ENCODE data around the gene ZBTB7C. TPM values are rescaled to one million over a fixed set of nuclear protein-coding genes. Genes with fewer than 3 reads are reported as not detected.
A peak's percentile ranks its signal among the peaks of the same experiment; 100 is the strongest.

Gene ZBTB7C
- total RNA-seq, 2 donors from 2014 or later = 1.3 to 2.3 TPM

- peaks cover 10% of the 10 kb centered on the region for H3K4me1 ChIP-seq
- H3K4me3 ChIP-seq = no peak overlapping the region
- whole genome bisulfite sequencing, 2 donors = 62 to 67% methylated on average over 6 of the region's 6 CpGs
- no peak for DNase-seq
- H3K27me3 ChIP-seq = no peaks in the 10 kb centered on the region
- H3K36me3 ChIP-seq (replicated peaks in 1 of 2; ENCODE audit: insufficient read depth in 1 of 2, low read depth in 2 of 2) = no peaks in the 10 kb centered on the region
- no peak overlapping the region for H3K27ac ChIP-seq
- intact Hi-C loops (cut with DNase I) = no loop called here
- ATAC-seq = no peak
- H3K9me3 ChIP-seq = no peaks in the 10 kb centered on the region
- TF ChIP-seq POLR2A (IDR thresholded peaks at IDR 0.05) = no peak
- no peak for TF ChIP-seq CTCF (IDR thresholded peaks at IDR 0.05)
Observed at GRCh38 chr18:48227206-48227605, 182.0 kb downstream of the ZBTB7C start.

DNA sequence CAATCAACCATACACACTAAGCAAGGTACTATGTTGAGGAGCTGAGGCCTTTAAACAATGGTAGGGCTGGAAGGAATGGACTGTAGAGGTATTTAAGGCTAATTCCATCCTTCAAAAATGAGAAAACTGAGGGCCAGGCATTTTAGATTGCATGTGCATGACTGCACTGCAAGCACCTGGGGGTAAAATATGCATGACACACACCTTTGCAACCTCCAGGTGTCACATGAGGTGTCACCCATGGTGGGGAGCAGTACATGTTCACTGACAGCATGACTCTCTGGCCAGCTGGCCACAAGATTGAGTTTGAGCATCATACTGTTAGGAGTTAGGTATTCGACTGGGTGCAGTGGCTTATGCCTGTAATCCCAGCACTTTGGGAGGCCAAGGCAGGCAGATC, 182.8 kb downstream of the ZBTB7C start:
- intact Hi-C loops (cut with DNase I) = no loop called here
- Histone ChIP-seq H3K9me3 (no peaks in the 10 kb centered on the region), H3K36me3 (replicated peaks in 1 of 2; ENCODE audit: insufficient read depth in 1 of 2, low read depth in 2 of 2) (no peaks in the 10 kb centered on the region), H3K27me3 (no peaks in the 10 kb centered on the region), H3K4me3 (no peak overlapping the region), H3K4me1 (peaks cover 10% of the 10 kb centered on the region), H3K27ac (no peak overlapping the region)
- TF ChIP-seq POLR2A (IDR thresholded peaks at IDR 0.05) (no peak), CTCF (IDR thresholded peaks at IDR 0.05) (no peak)
- no peak for ATAC-seq
- DNase-seq = no peak
- 87% methylated on average over 1 of the region's 1 CpG; no CpG with 5 or more reads in 1 of the 2 donors for WGBS, 2 donors

DNA sequence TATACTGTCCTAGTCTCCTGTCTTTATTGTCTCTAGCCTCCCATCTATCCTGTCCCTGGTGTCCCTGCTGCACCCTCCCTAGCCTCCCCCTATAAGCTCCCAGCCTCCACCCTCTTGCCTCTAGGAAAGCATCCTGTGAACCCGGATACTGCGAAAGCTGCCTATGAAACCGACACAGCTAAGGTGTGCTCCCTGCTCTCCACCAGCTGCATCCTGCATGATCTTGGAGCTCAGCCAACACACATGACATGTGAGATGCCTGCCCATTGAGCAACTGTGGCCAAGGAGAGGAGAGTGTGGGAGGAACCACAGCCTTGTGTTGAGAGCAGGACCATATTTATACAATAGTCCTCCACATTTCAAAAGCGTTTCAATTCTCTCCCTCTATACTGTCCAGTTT, 187.1 kb downstream of the ZBTB7C start:
- DNase-seq = peak; percentile 37 to 77 (median 74)
- Histone ChIP-seq H3K4me3 (no peak overlapping the region), H3K27ac (no peak overlapping the region), H3K9me3 (no peaks in the 10 kb centered on the region), H3K36me3 (replicated peaks in 1 of 2; ENCODE audit: insufficient read depth in 1 of 2, low read depth in 2 of 2) (no peaks in the 10 kb centered on the region), H3K4me1 (no peaks in the 10 kb centered on the region), H3K27me3 (no peaks in the 10 kb centered on the region)
- ATAC-seq = peak; percentile 47
- intact Hi-C loops (cut with DNase I) = no loop called here
- 13 to 26% methylated on average over 4 of the region's 4 CpGs for WGBS, 2 donors
- no peak for TF ChIP-seq POLR2A (IDR thresholded peaks at IDR 0.05)

DNA sequence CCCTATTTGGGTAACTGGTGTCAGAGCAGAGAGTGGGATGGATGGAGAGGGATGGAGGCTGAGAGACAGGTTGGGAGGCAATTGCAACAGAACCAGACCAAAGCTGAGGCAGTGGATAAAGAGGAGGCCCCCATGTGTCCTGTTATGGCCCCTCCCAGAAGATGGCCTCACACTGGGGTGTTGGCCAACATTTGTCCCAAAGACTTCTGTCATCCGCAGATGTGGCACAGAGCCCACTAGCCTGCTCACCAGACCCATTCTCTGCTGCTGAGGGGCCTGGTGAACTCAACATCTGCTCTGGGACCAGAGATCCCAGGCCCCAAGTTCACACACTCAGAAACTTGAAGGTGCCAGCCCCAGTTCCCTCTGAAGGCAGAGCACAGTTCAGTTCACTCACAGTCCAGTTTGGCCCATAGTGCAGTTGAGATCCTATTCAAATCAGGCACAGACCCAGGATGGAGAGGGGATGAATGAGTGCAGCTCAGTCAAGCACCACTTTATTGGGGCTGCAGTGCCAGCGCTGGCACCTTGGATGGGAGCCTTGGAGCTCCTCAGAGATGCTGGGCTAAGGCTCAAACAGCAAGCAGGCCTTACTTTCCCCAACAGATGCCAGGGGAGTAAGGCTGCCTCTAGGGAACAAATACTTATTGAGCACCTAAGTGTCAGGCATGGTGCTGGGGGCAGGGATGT, 189.2 kb downstream of the ZBTB7C start:
- H3K36me3 ChIP-seq (replicated peaks in 1 of 2; ENCODE audit: insufficient read depth in 1 of 2, low read depth in 2 of 2) = no peaks in the 10 kb centered on the region
- 89 to 100% methylated on average over 2 of the region's 2 CpGs for WGBS, 2 donors
- H3K27me3 ChIP-seq = no peaks in the 10 kb centered on the region
- no peak overlapping the region for H3K27ac ChIP-seq
- H3K9me3 ChIP-seq = no peaks in the 10 kb centered on the region
- ATAC-seq (no peak), DNase-seq (no peak)
- H3K4me3 ChIP-seq = no peak overlapping the region
- H3K4me1 ChIP-seq = no peaks in the 10 kb centered on the region
- TF ChIP-seq CTCF (IDR thresholded peaks at IDR 0.05) (no peak), POLR2A (IDR thresholded peaks at IDR 0.05) (no peak)
- intact Hi-C loops (cut with DNase I) = no loop called here

- WGBS, 2 donors = 80 to 86% methylated on average over 4 to 6 of the region's 6 CpGs
- H3K27ac ChIP-seq = no peak overlapping the region
- TF ChIP-seq CTCF (IDR thresholded peaks at IDR 0.05) (no peak), POLR2A (IDR thresholded peaks at IDR 0.05) (no peak)
- H3K4me3 ChIP-seq = no peak overlapping the region
- H3K36me3 ChIP-seq (replicated peaks in 1 of 2; ENCODE audit: insufficient read depth in 1 of 2, low read depth in 2 of 2) = no peaks in the 10 kb centered on the region
- no peaks in the 10 kb centered on the region for H3K27me3 ChIP-seq
- no peaks in the 10 kb centered on the region for H3K4me1 ChIP-seq
- DNase-seq = no peak
- intact Hi-C loops (cut with DNase I) = no loop called here
- no peaks in the 10 kb centered on the region for H3K9me3 ChIP-seq
- ATAC-seq = no peak
Observed at GRCh38 chr18:48219037-48219809, 190.0 kb downstream of the ZBTB7C start.

All from body of pancreas (tissue), 4 donors.